Glomerular visceral epithelial cell (primary cell): ENCODE measurements around the gene FMN1.
A peak's percentile ranks its signal among the peaks of the same experiment; 100 is the strongest.

Experiments
- DNase-seq: peaks from one replicate; pipeline ENCODE4 v3.0.0-alpha.2; 2016; ENCODE audit errors: extremely low spot score

The FMN1 gene

GRCh38 chr15:32722136-32722535, 472.4 kb downstream of the FMN1 start:
- no peak for DNase-seq

- DNase-seq: peak; percentile 80
Measured at GRCh38 chr15:32721596-32721995, 472.9 kb downstream of the FMN1 start.

- no peak for DNase-seq
Measured at GRCh38 chr15:32718821-32719716, 475.4 kb downstream of the FMN1 start.

GRCh38 chr15:32718227-32718820, 476.2 kb downstream of the FMN1 start:
- DNase-seq: peak; percentile 51

GRCh38 chr15:32717426-32718226, 476.9 kb downstream of the FMN1 start, which contains the start of gene GREM1:
Gene GREM1 (plus strand): TSS chr15:32718004. CDS start chr15:32730691, 12,687 bp downstream.
- DNase-seq: peak; percentile 90

- DNase-seq: no peak
Measured at GRCh38 chr15:32716915-32717425, 477.5 kb downstream of the FMN1 start.

- peak; percentile 67 for DNase-seq
Measured at GRCh38 chr15:32716216-32716914, 478.1 kb downstream of the FMN1 start.
